ENCODE data around the gene UBE2F. TPM values are rescaled to one million over a fixed set of nuclear protein-coding genes. Genes with fewer than 3 reads are reported as not detected.
"Not testable (repeated sequence)": the region's sequence is repeated elsewhere in the genome, so short reads cannot be mapped to it uniquely, and the experiment has no call there.

The UBE2F gene
- total RNA-seq, 2 experiments from 2014 or later, result 59.2 to 75.5 TPM

DNA sequence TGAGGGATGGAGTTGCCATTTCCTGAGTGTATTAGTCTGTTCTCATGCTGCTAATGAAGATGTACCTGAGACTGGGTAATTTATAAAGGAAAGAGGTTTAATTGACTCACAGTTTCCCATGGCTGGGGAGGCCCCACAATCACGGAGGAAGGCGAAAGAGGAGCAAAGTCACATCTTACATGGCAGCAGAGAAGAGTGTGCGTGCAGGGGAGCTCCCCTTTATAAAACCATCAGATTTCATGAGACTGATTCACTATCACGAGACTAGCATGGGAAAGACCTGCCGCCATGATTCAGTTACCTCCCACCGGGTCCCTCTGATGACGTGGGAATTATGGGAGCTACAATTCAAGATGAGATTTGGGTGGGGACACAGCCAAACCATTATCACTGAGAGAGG lies 99.9 kb downstream of the UBE2F start:
- Mint-ChIP-seq H3K36me3 (ENCODE audit: low read depth) (peaks cover 80% of the 10 kb centered on the region), H3K9me3 (ENCODE audit: low read depth) (peaks cover 12% of the 10 kb centered on the region), H3K27ac (peak overlapping the region; percentile 77), H3K4me1 (peaks cover 71% of the 10 kb centered on the region)
- intact Hi-C loops (cut with DNase I, micrococcal nuclease), result loop anchor here in 1 of 2 experiments (10.0 kb wide), 1 partner anchor 372 kb away; no protein-coding TSS in a partner anchor
- H3K4me3 Mint-ChIP-seq, H3K27me3 Mint-ChIP-seq: not testable (repeated sequence)
- CTCF ChIA-PET, result interaction anchor here (1.1 kb wide), 1 partner anchor 23 kb away, joined by 3 read pairs; no protein-coding TSS in a partner anchor
- POLR2A ChIA-PET, result interaction anchor here (0.7 kb wide), 1 partner anchor 68 kb away, joined by 3 read pairs; no protein-coding TSS in a partner anchor
- DNase-seq (peak; percentile 75), ATAC-seq (peak; percentile 53)

DNA sequence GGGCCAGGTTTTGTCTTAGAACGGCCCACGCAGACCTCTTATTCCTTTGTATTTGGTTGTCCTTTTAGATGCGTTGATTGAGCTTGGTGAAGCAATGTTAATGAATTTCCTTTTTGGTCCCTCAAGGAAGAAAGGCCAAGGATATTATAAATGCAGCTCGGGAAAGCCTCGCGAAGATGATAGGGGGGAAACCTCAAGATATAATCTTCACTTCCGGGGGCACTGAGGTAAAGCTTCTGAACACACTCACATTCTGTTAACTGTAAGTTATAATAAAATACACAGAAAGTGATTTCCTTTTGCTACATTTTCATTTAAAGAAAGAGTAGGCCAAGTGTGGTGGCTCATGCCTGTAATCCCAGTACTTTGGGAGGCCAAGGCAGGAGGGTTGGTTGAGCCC lies 101.1 kb downstream of the UBE2F start:
- ChIA-PET CTCF (interaction anchor here (0.7 to 1.1 kb wide), 2 partner anchors 9 to 195 kb away, joined by 3 to 4 read pairs; no protein-coding TSS in a partner anchor), POLR2A (interaction anchor here (0.6 kb wide), 1 partner anchor 62 kb away, joined by 4 read pairs; no protein-coding TSS in a partner anchor)
- Mint-ChIP-seq H3K27me3 (no peaks in the 10 kb centered on the region), H3K4me3 (no peak overlapping the region), H3K36me3 (ENCODE audit: low read depth) (peaks cover 84% of the 10 kb centered on the region), H3K27ac (peak overlapping the region; percentile 38), H3K9me3 (ENCODE audit: low read depth) (peaks cover 15% of the 10 kb centered on the region), H3K4me1 (peaks cover 60% of the 10 kb centered on the region)
- intact Hi-C loops (cut with DNase I, micrococcal nuclease), result loop anchor here in 1 of 2 experiments (10.0 kb wide), 1 partner anchor 373 kb away; no protein-coding TSS in a partner anchor
- ATAC-seq (no peak), DNase-seq (no peak)

DNA sequence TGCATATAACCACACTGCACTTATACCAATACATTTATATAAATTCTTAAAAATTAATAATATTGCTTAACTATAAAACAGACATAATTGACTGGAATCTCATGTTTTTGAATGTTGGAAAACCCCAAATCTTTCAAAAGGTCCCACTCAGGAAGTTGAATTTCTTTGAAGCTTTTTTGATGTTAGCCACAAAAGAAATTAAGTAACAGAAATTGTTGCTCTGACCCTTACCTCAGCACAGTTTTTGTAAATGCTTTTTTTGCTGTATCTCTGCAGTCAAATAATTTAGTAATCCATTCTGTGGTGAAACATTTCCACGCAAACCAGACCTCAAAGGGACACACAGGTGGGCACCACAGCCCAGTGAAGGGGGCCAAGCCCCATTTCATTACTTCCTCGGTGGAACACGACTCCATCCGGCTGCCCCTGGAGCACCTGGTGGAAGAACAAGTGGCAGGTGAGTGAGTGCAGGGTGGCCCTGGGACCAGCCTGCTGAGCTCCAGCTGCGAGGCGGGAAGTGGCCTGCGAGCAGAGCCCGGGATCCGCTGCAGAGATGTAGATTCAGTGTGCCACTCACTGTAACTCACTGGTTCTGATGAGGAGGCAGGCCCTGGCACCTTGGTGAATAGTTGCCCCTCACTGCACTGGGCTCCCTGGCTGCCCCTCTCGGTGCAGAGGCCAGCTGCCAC lies 102.4 kb downstream of the UBE2F start:
- H3K27me3 Mint-ChIP-seq, result no peaks in the 10 kb centered on the region
- DNase-seq (no peak), ATAC-seq (no peak)
- ChIA-PET POLR2A (interaction anchor here (0.7 kb wide), 1 partner anchor 22 kb away, joined by 3 read pairs; no protein-coding TSS in a partner anchor), CTCF (interaction anchor here (1.1 kb wide), 1 partner anchor 8 kb away, joined by 4 read pairs; no protein-coding TSS in a partner anchor)
- H3K4me3 Mint-ChIP-seq, result no peak overlapping the region
- peaks cover 83% of the 10 kb centered on the region for H3K36me3 Mint-ChIP-seq (ENCODE audit: low read depth)
- intact Hi-C loops (cut with DNase I, micrococcal nuclease), result loop anchor here in 1 of 2 experiments (10.0 kb wide), 1 partner anchor 374 kb away; no protein-coding TSS in a partner anchor
- H3K27ac Mint-ChIP-seq, result peak overlapping the region; percentile 45
- peaks cover 49% of the 10 kb centered on the region for H3K4me1 Mint-ChIP-seq
- H3K9me3 Mint-ChIP-seq (ENCODE audit: low read depth), result peaks cover 15% of the 10 kb centered on the region

DNA sequence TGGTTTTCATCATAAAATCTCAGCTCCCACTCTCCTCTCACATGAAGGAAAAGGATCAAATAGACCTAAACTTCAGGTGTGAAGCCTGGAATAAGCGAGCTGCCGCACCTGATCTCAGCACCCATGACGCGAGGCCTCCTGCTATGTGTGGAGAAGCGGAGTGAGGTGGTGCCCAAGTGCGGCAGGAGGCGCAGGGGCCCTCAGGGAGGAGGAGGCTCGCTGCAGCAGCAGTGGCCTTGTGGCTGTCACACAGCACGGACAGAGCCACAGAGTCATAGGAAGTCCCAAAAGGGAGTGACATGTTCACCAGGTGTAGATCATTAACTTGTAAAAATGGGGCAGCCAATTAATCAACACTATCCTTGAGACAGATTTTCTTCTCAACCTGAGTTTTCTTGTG lies 103.1 kb downstream of the UBE2F start:
- no peaks in the 10 kb centered on the region for H3K27me3 Mint-ChIP-seq
- ATAC-seq, result no peak
- H3K4me1 Mint-ChIP-seq, result peaks cover 44% of the 10 kb centered on the region
- H3K9me3 Mint-ChIP-seq (ENCODE audit: low read depth), result peaks cover 15% of the 10 kb centered on the region
- no peak overlapping the region for H3K4me3 Mint-ChIP-seq
- H3K36me3 Mint-ChIP-seq (ENCODE audit: low read depth), result peaks cover 81% of the 10 kb centered on the region
- ChIA-PET POLR2A (interaction anchor here (0.7 kb wide), 1 partner anchor 21 kb away, joined by 3 read pairs; no protein-coding TSS in a partner anchor), CTCF (no interaction called here)
- DNase-seq, result no peak
- intact Hi-C loops (cut with DNase I, micrococcal nuclease), result loop anchor here in 1 of 2 experiments (10.0 kb wide), 1 partner anchor 375 kb away; no protein-coding TSS in a partner anchor
- H3K27ac Mint-ChIP-seq, result no peak overlapping the region

DNA sequence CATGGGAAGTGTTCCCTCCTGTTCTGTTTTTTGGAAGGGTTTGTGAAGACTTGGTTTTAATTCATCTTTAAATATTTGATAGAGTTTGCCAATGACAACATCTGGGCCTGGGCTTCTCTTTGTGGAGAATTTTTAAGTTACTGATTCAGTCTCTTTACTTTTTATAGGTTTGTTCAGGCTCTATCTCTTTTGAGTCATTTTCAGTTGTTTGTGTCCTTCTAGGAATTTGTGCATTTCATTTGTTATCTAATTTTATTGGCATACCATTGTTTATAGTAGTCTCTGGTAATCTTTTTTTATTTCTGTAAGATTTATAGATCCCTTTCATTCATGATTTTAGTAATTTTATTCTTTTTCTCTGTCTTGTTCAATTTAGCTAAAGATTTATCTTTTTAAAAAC lies 108.6 kb downstream of the UBE2F start:
- no peak for DNase-seq
- no peak for ATAC-seq
- intact Hi-C loops (cut with DNase I, micrococcal nuclease), result no loop called here
- H3K36me3 Mint-ChIP-seq (ENCODE audit: low read depth), result peaks cover 69% of the 10 kb centered on the region
- no peak overlapping the region for H3K4me3 Mint-ChIP-seq
- H3K27me3 Mint-ChIP-seq, result no peaks in the 10 kb centered on the region
- no peaks in the 10 kb centered on the region for H3K4me1 Mint-ChIP-seq
- POLR2A ChIA-PET, result no interaction called here
- H3K9me3 Mint-ChIP-seq (ENCODE audit: low read depth), result peaks cover 3% of the 10 kb centered on the region
- H3K27ac Mint-ChIP-seq, result no peak overlapping the region
- CTCF ChIA-PET, result interaction anchor here (0.6 kb wide), 1 partner anchor 554 kb away, joined by 3 read pairs; no protein-coding TSS in a partner anchor

DNA sequence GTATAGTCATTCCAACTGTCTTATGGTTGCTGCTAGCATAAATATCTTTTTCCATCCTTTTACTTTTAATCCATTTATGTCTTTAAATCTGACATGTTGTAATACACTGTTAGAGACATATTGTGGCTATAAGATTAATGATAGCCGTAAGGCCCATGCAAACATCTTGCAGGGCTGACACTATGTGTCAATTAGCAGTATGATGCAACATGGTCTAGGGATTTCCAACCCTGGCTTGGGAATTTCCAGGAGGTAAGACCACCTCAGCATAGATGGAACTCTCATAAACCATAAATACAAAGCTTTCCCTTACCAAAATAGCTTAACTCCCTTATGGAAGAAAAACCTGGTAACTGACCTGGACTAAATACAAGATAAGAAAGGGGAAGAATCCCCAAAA lies 110.5 kb downstream of the UBE2F start:
- H3K27me3 Mint-ChIP-seq, result no peaks in the 10 kb centered on the region
- peaks cover 2% of the 10 kb centered on the region for H3K9me3 Mint-ChIP-seq (ENCODE audit: low read depth)
- DNase-seq, result no peak
- CTCF ChIA-PET, result interaction anchor here (1.0 kb wide), 1 partner anchor 9 kb away, joined by 4 read pairs; no protein-coding TSS in a partner anchor
- intact Hi-C loops (cut with DNase I, micrococcal nuclease), result no loop called here
- no peaks in the 10 kb centered on the region for H3K4me1 Mint-ChIP-seq
- no peak for ATAC-seq
- no peak overlapping the region for H3K27ac Mint-ChIP-seq
- no peak overlapping the region for H3K4me3 Mint-ChIP-seq
- H3K36me3 Mint-ChIP-seq (ENCODE audit: low read depth), result peaks cover 77% of the 10 kb centered on the region
- POLR2A ChIA-PET, result no interaction called here

DNA sequence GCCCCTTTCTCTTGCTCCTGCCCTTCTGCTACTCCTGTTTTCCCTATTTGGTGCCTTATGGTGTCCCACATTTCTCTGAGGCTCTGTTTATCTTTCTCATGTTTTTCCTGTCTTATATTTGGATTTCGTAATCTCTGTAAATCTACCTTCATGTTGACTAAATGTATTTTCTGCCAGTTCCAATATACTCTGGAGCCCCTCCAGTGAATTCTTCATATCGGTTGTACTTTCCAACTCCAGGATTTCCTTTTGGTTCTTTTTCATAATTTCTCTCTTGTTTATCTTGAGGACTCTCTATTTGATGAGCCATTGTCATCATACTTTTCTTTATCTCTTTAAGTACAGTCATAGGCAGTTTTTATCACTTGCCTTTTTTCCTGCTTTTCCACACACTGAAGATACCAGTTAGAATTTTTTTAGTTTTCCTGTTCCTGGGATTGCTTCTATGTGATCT lies 113.1 kb downstream of the UBE2F start:
- Mint-ChIP-seq H3K36me3 (ENCODE audit: low read depth) (peaks cover 76% of the 10 kb centered on the region), H3K9me3 (ENCODE audit: low read depth) (no peaks in the 10 kb centered on the region), H3K27ac (no peak overlapping the region), H3K4me3 (no peak overlapping the region), H3K27me3 (no peaks in the 10 kb centered on the region), H3K4me1 (no peaks in the 10 kb centered on the region)
- ChIA-PET CTCF (no interaction called here), POLR2A (no interaction called here)
- intact Hi-C loops (cut with DNase I, micrococcal nuclease), result no loop called here
- ATAC-seq (no peak), DNase-seq (no peak)

DNA sequence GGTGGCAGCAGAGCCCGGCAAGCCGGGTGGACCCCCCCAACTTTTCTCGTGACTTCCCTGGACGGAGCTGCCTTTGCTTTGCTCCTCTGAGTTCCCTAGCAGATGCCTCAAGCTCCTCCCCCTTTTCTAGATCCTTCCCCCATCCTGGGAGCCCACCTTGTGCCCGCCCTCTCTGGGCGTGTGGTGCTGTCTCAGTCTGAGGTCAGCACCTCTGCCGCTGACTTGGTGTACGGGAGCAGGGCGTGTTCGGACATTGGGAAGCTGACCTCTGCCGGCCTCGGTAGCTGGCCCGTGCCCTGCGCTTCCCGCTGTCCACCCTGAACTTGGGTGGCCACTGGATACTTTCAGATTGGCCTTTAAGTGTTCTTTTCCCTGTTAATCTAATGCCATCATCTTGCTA lies 113.7 kb downstream of the UBE2F start:
- intact Hi-C loops (cut with DNase I, micrococcal nuclease), result no loop called here
- no peak overlapping the region for H3K27ac Mint-ChIP-seq
- H3K27me3 Mint-ChIP-seq, result no peaks in the 10 kb centered on the region
- ATAC-seq (no peak), DNase-seq (no peak)
- no peaks in the 10 kb centered on the region for H3K9me3 Mint-ChIP-seq (ENCODE audit: low read depth)
- H3K4me1 Mint-ChIP-seq, result no peaks in the 10 kb centered on the region
- peaks cover 75% of the 10 kb centered on the region for H3K36me3 Mint-ChIP-seq (ENCODE audit: low read depth)
- H3K4me3 Mint-ChIP-seq, result no peak overlapping the region
- ChIA-PET POLR2A (no interaction called here), CTCF (interaction anchor here (0.6 kb wide), 1 partner anchor 80 kb away, joined by 4 read pairs; no protein-coding TSS in a partner anchor)

DNA sequence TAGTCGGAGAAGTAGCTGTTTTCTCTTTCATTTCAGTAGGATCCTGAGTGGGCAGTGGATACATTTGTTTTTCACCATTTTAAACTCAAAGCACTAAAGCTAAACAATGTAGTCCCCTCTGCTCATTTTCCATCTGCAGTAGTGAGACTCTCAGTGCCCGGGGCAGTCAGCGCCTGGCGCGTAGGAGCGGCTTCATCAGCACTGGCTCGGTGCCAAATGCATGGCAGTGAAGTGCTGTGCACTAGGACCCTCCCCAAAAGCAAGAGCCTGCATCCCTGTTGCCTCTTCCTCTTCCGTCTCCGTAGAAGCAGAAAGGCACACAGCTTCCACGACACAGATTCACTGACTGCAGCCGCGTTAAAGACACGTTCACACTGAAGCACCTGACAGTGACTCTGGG lies 114.3 kb downstream of the UBE2F start:
- H3K27me3 Mint-ChIP-seq, result no peaks in the 10 kb centered on the region
- H3K4me1 Mint-ChIP-seq, result no peaks in the 10 kb centered on the region
- POLR2A ChIA-PET, result no interaction called here
- peaks cover 76% of the 10 kb centered on the region for H3K36me3 Mint-ChIP-seq (ENCODE audit: low read depth)
- ATAC-seq, result no peak
- intact Hi-C loops (cut with DNase I, micrococcal nuclease), result no loop called here
- no peak overlapping the region for H3K4me3 Mint-ChIP-seq
- DNase-seq, result no peak
- H3K9me3 Mint-ChIP-seq (ENCODE audit: low read depth), result no peaks in the 10 kb centered on the region
- CTCF ChIA-PET, result no interaction called here
- no peak overlapping the region for H3K27ac Mint-ChIP-seq

DNA sequence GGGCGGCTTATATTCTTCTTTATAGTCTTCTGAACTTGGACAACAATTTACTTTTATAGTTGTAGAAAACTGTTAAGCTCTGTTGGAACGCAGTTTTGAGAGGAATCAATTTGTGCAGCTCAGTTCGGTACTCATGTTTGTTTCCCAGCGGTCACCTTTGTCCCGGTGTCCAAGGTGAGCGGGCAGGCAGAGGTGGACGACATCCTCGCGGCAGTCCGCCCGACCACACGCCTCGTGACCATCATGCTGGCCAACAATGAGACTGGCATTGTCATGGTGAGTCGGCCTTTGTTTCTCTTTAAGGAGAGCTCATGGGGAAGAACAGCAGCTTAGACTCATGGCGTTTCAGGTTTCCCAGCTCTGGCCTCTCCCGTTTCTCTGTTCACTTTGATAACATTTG lies 114.7 kb downstream of the UBE2F start:
- H3K4me3 Mint-ChIP-seq, result no peak overlapping the region
- ChIA-PET CTCF (no interaction called here), POLR2A (no interaction called here)
- peaks cover 74% of the 10 kb centered on the region for H3K36me3 Mint-ChIP-seq (ENCODE audit: low read depth)
- no peaks in the 10 kb centered on the region for H3K27me3 Mint-ChIP-seq
- no peaks in the 10 kb centered on the region for H3K4me1 Mint-ChIP-seq
- no peaks in the 10 kb centered on the region for H3K9me3 Mint-ChIP-seq (ENCODE audit: low read depth)
- intact Hi-C loops (cut with DNase I, micrococcal nuclease), result no loop called here
- DNase-seq (no peak), ATAC-seq (no peak)
- no peak overlapping the region for H3K27ac Mint-ChIP-seq

DNA sequence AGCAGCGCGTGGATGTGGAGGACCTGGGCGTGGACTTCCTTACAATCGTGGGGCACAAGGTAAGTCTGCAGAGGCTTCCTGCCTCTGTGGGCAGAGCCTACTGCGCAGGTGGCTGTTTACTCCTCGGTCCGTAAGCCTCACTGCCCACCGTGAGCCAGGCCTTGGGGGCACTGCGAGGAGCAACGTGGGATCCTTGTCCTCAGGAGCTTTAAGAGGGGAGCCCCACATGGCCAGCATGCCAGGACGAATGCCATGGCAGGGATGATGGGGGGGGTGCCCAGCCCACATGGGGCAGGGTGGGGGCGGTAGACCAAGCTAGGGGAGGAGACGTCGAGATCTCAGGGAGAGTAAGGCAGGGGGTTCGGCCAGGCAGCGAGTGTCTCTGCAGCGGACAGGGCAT lies 115.3 kb downstream of the UBE2F start:
- DNase-seq, result no peak
- Mint-ChIP-seq H3K27ac (no peak overlapping the region), H3K4me1 (no peaks in the 10 kb centered on the region), H3K27me3 (no peaks in the 10 kb centered on the region), H3K9me3 (ENCODE audit: low read depth) (no peaks in the 10 kb centered on the region), H3K36me3 (ENCODE audit: low read depth) (peaks cover 74% of the 10 kb centered on the region), H3K4me3 (no peak overlapping the region)
- ChIA-PET POLR2A (no interaction called here), CTCF (no interaction called here)
- intact Hi-C loops (cut with DNase I, micrococcal nuclease), result no loop called here
- no peak for ATAC-seq

DNA sequence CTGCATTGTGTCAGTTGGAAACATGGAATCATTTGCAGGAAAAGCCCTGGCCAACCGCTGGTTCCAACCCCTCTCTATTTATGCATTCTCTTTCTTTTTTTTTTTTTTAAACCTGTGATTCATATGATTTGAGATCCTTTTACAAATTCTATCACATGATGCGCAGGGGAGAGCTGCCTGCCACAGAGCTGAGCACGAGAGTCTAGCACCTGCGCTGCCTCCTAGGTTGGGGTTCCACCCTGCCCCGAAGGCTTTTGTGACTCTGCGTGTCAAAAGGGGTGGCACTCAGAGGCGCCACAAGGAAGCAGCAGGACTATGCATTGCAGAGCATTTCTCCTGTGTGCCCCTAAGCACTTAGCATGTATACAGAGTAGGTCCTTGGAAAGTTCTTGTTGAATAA lies 116.0 kb downstream of the UBE2F start:
- Mint-ChIP-seq H3K9me3 (ENCODE audit: low read depth) (no peaks in the 10 kb centered on the region), H3K4me3 (no peak overlapping the region), H3K27me3 (no peaks in the 10 kb centered on the region), H3K36me3 (ENCODE audit: low read depth) (peaks cover 74% of the 10 kb centered on the region), H3K4me1 (no peaks in the 10 kb centered on the region), H3K27ac (no peak overlapping the region)
- DNase-seq (no peak), ATAC-seq (no peak)
- CTCF ChIA-PET, result no interaction called here
- intact Hi-C loops (cut with DNase I, micrococcal nuclease), result no loop called here
- POLR2A ChIA-PET, result no interaction called here

Measured in activated CD4-positive, alpha-beta T cell treated with anti-CD3 and anti-CD28 coated beads for 36 hours (primary cell).